Colonic mucosa (tissue), 4 donors: Measurements from ENCODE around the gene SEMA3A. TPM values are rescaled to one million over a fixed set of nuclear protein-coding genes. Genes with fewer than 3 reads are reported as not detected.

Source experiments
- DNase-seq: peaks from one replicate; pipeline ENCODE4 v3.0.0-alpha.2; 2020
- H3K27ac ChIP-seq: fragments of 200-600 bp; one replicate; pipeline ENCODE4 v1.8.0; 2021
- H3K27me3 ChIP-seq: fragments of 200-600 bp; one replicate; pipeline ENCODE4 v1.8.0; 2021
- H3K36me3 ChIP-seq: fragments of 200-600 bp; one replicate; pipeline ENCODE4 v1.8.0; 2021
- H3K4me1 ChIP-seq: fragments of 200-600 bp; one replicate; pipeline ENCODE4 v1.8.0; 2021; ENCODE audit warnings: mild to moderate bottlenecking
- H3K4me3 ChIP-seq: fragments of 200-600 bp; one replicate; pipeline ENCODE4 v1.8.0; 2021
- H3K9ac ChIP-seq, 2 donors: one replicate each; pipeline ENCODE4 v1.7.0; 2013; ENCODE audit warnings: control low read depth in 2 of 2, low read depth in 2 of 2, low read length in 2 of 2
- H3K9me3 ChIP-seq: fragments of 200-600 bp; one replicate; pipeline ENCODE4 v1.8.0; 2021
- intact Hi-C: fragments of 100-400 bp; cut with DNase I; formaldehyde crosslinking; loops from one replicate; pipeline ENCODE4 v1.14.1; 2022
- total RNA-seq, 2 donors: library from RNA; stranded (reverse); fragmentation: NEBNext Ultra II Directional in 1 of 2; extraction: Animal tissue kit (Norgen Biotek cat#: 25700) in 1 of 2; gene quantifications; one replicate each; pipeline ENCODE4 v1.2.1, GENCODE V29; 2021
- TF ChIP-seq, protein P1 (sequence below): fragments of 200-600 bp; IDR thresholded peaks from one replicate; pipeline ENCODE4 v1.8.0; 2022; ENCODE audit warnings: antibody characterized with exemption, mild to moderate bottlenecking
- donor health status: healthy.
- donor health status: DM: no; HTN: no; CAD: no.
- donor health status: DM: no; HTN: no; CAD: no.

The SEMA3A gene
- total RNA-seq, 2 donors from 2014 or later: 1.7 to 14.2 TPM

DNA sequence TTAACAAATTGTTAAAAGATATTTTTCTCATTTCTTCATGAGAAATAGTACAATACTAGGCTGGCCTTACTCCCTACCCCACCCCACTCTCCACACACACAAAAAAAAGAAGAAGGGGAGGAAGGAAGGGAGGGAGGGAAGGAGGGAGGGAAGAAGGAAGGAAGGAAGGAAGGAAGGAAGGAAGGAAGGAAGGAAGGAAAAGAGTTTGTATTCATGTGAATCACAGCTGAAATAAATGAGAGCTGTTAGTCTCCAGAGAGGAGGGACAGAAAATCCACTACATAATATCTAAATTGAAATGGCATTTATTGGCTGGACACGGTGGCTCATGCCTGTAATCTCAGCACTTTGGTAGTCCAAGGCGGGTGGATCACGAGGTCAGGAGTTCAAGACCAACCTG lies 57.8 kb downstream of the SEMA3A start:
- Histone ChIP-seq H3K4me3 (no peak overlapping the region), H3K9me3 (no peaks in the 10 kb centered on the region), H3K27ac (no peak overlapping the region), H3K9ac (no peak overlapping the region), H3K4me1 (no peaks in the 10 kb centered on the region), H3K27me3 (no peaks in the 10 kb centered on the region), H3K36me3 (no peaks in the 10 kb centered on the region)
- DNase-seq: no peak
- intact Hi-C loops: no loop called here
- TF ChIP-seq, protein P1, sequence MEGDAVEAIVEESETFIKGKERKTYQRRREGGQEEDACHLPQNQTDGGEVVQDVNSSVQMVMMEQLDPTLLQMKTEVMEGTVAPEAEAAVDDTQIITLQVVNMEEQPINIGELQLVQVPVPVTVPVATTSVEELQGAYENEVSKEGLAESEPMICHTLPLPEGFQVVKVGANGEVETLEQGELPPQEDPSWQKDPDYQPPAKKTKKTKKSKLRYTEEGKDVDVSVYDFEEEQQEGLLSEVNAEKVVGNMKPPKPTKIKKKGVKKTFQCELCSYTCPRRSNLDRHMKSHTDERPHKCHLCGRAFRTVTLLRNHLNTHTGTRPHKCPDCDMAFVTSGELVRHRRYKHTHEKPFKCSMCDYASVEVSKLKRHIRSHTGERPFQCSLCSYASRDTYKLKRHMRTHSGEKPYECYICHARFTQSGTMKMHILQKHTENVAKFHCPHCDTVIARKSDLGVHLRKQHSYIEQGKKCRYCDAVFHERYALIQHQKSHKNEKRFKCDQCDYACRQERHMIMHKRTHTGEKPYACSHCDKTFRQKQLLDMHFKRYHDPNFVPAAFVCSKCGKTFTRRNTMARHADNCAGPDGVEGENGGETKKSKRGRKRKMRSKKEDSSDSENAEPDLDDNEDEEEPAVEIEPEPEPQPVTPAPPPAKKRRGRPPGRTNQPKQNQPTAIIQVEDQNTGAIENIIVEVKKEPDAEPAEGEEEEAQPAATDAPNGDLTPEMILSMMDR: no peak

DNA sequence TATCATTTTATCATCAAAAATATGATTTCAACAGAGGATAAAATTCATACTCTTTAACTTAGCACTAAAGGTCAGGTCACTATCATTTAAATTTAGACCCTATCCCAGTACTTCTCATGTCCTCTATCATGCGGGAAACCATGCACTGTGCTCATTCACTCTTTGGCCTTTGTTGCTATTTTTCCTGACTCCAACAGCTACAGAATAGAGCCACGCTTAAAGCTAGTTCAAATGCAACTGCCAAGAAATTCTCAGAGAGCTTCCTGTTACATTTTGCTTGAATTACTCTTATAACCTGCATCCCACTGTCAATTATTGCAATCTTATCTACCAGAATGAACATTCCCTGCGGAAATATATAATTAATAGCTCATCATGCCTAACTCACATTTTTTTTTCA lies 58.3 kb downstream of the SEMA3A start:
- H3K9ac ChIP-seq: no peak overlapping the region
- no peak for DNase-seq
- no peaks in the 10 kb centered on the region for H3K36me3 ChIP-seq
- no peak overlapping the region for H3K27ac ChIP-seq
- intact Hi-C loops: no loop called here
- H3K9me3 ChIP-seq: no peaks in the 10 kb centered on the region
- TF ChIP-seq, protein P1: no peak
- no peaks in the 10 kb centered on the region for H3K27me3 ChIP-seq
- no peaks in the 10 kb centered on the region for H3K4me1 ChIP-seq
- no peak overlapping the region for H3K4me3 ChIP-seq

DNA sequence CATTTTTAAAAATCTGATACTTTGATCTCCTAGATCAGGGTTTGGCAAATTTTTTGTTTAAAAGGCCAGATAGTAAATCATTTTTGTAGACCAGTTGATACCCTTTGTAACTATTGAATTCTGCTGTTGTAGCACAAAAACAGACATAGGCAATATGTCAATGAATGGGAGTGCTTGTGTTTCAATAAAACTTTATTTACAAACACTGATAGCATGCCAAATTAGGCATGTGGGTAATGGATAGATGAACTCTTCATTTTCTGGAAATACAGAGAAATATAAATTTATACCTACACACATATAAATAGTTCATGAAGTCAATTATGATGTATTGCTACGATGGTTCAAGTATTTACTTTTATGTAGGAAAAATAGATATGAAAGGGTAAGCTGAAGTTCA lies 60.4 kb downstream of the SEMA3A start:
- intact Hi-C loops: no loop called here
- Histone ChIP-seq H3K4me3 (no peak overlapping the region), H3K9me3 (no peaks in the 10 kb centered on the region)

DNA sequence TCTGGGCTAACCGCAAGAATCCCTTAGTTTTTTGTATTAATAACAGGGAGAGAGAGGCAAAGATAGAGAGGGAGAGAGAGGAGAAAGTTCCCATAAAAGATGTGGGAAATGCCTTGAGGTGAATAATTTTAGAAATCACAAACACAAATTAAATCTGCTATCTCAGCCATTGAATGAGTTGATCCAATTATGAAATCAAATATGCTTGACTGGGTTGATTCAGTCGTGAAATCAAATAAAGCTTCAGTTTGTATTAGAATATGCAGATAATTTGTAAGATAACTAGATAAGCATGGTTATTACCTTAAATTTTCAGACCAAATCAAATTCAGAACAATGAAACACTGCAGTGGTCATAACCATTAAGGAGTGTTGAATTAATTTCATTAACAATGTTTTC lies 68.9 kb downstream of the SEMA3A start:
- H3K9ac ChIP-seq: no peak overlapping the region
- DNase-seq: no peak
- TF ChIP-seq, protein P1: no peak
- H3K4me1 ChIP-seq: no peaks in the 10 kb centered on the region
- H3K9me3 ChIP-seq: no peaks in the 10 kb centered on the region
- no peak overlapping the region for H3K4me3 ChIP-seq
- H3K36me3 ChIP-seq: no peaks in the 10 kb centered on the region
- no peak overlapping the region for H3K27ac ChIP-seq
- no peaks in the 10 kb centered on the region for H3K27me3 ChIP-seq
- intact Hi-C loops: no loop called here

More for the DNA sequence above, 60.4 kb downstream of the SEMA3A start:
- no peaks in the 10 kb centered on the region for H3K4me1 ChIP-seq
- no peak overlapping the region for H3K27ac ChIP-seq
- no peak overlapping the region for H3K9ac ChIP-seq
- H3K36me3 ChIP-seq: no peaks in the 10 kb centered on the region
- no peaks in the 10 kb centered on the region for H3K27me3 ChIP-seq
- TF ChIP-seq, protein P1: no peak
- no peak for DNase-seq

DNA sequence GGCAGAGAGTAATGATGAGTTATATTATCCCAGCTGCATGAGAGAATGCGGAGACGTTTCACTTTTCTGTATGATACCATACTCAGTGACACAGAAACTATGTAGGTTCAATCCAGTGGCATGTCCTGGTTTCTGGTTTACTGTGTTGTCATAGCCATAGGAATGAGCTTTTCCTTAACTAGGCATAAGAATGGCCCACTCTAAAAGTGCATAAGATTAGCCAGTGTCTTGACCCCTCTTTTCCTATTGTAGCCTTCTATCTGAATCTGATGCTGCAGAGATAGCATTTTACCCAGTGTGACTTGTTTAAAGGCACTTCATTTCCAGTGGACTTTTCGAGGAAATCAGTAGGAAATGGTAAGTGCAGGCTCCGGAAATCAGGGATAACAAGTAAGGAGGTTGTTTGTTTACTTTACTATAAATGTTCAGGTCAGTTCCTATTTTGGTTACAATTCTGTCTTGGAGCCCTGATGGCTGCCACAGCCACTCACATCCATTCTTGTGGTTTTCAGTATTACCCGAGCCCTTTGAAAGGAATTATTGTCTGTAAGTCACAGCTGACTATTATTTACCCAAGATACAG lies 70.5 kb downstream of the SEMA3A start:
- H3K27me3 ChIP-seq: no peaks in the 10 kb centered on the region
- no peak for DNase-seq
- no peaks in the 10 kb centered on the region for H3K4me1 ChIP-seq
- TF ChIP-seq, protein P1: no peak
- no peaks in the 10 kb centered on the region for H3K36me3 ChIP-seq
- no peaks in the 10 kb centered on the region for H3K9me3 ChIP-seq
- H3K27ac ChIP-seq: no peak overlapping the region
- H3K9ac ChIP-seq: no peak overlapping the region
- intact Hi-C loops: no loop called here
- no peak overlapping the region for H3K4me3 ChIP-seq
